ENCODE measurements around the gene ANKS1B.
"Not testable (repeated sequence)": the region's sequence is repeated elsewhere in the genome, so short reads cannot be mapped to it uniquely, and the experiment has no call there.

The ANKS1B gene

GRCh38 chr12:99249543-99249942 is 735.2 kb downstream of the ANKS1B start:
- Histone ChIP-seq H3K4me1 (ENCODE audit: insufficient read depth, low read length, poor library complexity, severe bottlenecking) (no peaks in the 10 kb centered on the region), H3F3A (ENCODE audit: low read depth) (no peaks in the 10 kb centered on the region), H3K4me3 (ENCODE audit: low read length, poor library complexity, severe bottlenecking) (no peak overlapping the region), H3K9ac (ENCODE audit: low read depth, low read length, poor library complexity, severe bottlenecking) (no peak overlapping the region), H2AFZ (ENCODE audit: low read length) (no peak overlapping the region), H3K9me3 (ENCODE audit: insufficient read depth, low read depth, low read length) (no peaks in the 10 kb centered on the region), H4K20me1 (ENCODE audit: insufficient read depth, low read length, poor library complexity, severe bottlenecking) (no peaks in the 10 kb centered on the region), H3K4me2 (ENCODE audit: low read depth, low read length, poor library complexity, severe bottlenecking) (no peak overlapping the region), H3K79me2 (ENCODE audit: insufficient read depth, low read length) (no peaks in the 10 kb centered on the region), H3K36me3 (ENCODE audit: insufficient read depth, low read length) (no peaks in the 10 kb centered on the region), H3K9me2 (replicated peaks; ENCODE audit: low read depth, low read length) (no peaks in the 10 kb centered on the region), H3K27me3 (ENCODE audit: insufficient read depth, low read length, poor library complexity, severe bottlenecking) (no peaks in the 10 kb centered on the region)
- TF ChIP-seq CTCF (conservative IDR thresholded peaks at IDR 0.05; ENCODE audit: low read length) (no peak), EZH2phosphoT487 (IDR thresholded peaks at IDR 0.05; ENCODE audit: borderline replicate concordance) (no peak)

- not testable (repeated sequence) for H2AFZ ChIP-seq (ENCODE audit: low read length); H3K4me3 ChIP-seq (ENCODE audit: low read length, poor library complexity, severe bottlenecking); H3K9me3 ChIP-seq (ENCODE audit: insufficient read depth, low read depth, low read length); H3K9me2 ChIP-seq (replicated peaks; ENCODE audit: low read depth, low read length); H3K9ac ChIP-seq (ENCODE audit: low read depth, low read length, poor library complexity, severe bottlenecking); H3K27me3 ChIP-seq (ENCODE audit: insufficient read depth, low read length, poor library complexity, severe bottlenecking); H3K36me3 ChIP-seq (ENCODE audit: insufficient read depth, low read length); H3K4me2 ChIP-seq (ENCODE audit: low read depth, low read length, poor library complexity, severe bottlenecking); H3F3A ChIP-seq (ENCODE audit: low read depth); H3K4me1 ChIP-seq (ENCODE audit: insufficient read depth, low read length, poor library complexity, severe bottlenecking); H4K20me1 ChIP-seq (ENCODE audit: insufficient read depth, low read length, poor library complexity, severe bottlenecking); H3K79me2 ChIP-seq (ENCODE audit: insufficient read depth, low read length)
Measured at GRCh38 chr12:99237907-99238538, 746.7 kb downstream of the ANKS1B start.

GRCh38 chr12:99235381-99235780 is 749.4 kb downstream of the ANKS1B start:
- no peaks in the 10 kb centered on the region for H3K9me2 ChIP-seq (replicated peaks; ENCODE audit: low read depth, low read length)
- no peak overlapping the region for H2AFZ ChIP-seq (ENCODE audit: low read length)
- H3K27me3 ChIP-seq (ENCODE audit: insufficient read depth, low read length, poor library complexity, severe bottlenecking): no peaks in the 10 kb centered on the region
- no peaks in the 10 kb centered on the region for H3K9me3 ChIP-seq (ENCODE audit: insufficient read depth, low read depth, low read length)
- no peaks in the 10 kb centered on the region for H4K20me1 ChIP-seq (ENCODE audit: insufficient read depth, low read length, poor library complexity, severe bottlenecking)
- no peaks in the 10 kb centered on the region for H3K36me3 ChIP-seq (ENCODE audit: insufficient read depth, low read length)
- no peak overlapping the region for H3K4me2 ChIP-seq (ENCODE audit: low read depth, low read length, poor library complexity, severe bottlenecking)
- TF ChIP-seq EZH2phosphoT487 (IDR thresholded peaks at IDR 0.05; ENCODE audit: borderline replicate concordance): no peak
- TF ChIP-seq CTCF (conservative IDR thresholded peaks at IDR 0.05; ENCODE audit: low read length): no peak
- H3K79me2 ChIP-seq (ENCODE audit: insufficient read depth, low read length): no peaks in the 10 kb centered on the region
- no peaks in the 10 kb centered on the region for H3K4me1 ChIP-seq (ENCODE audit: insufficient read depth, low read length, poor library complexity, severe bottlenecking)
- H3K9ac ChIP-seq (ENCODE audit: low read depth, low read length, poor library complexity, severe bottlenecking): no peak overlapping the region
- H3K4me3 ChIP-seq (ENCODE audit: low read length, poor library complexity, severe bottlenecking): no peak overlapping the region
- H3F3A ChIP-seq (ENCODE audit: low read depth): no peaks in the 10 kb centered on the region

- no peaks in the 10 kb centered on the region for H3K27me3 ChIP-seq (ENCODE audit: insufficient read depth, low read length, poor library complexity, severe bottlenecking)
- H3K9ac ChIP-seq (ENCODE audit: low read depth, low read length, poor library complexity, severe bottlenecking): no peak overlapping the region
- no peaks in the 10 kb centered on the region for H3K36me3 ChIP-seq (ENCODE audit: insufficient read depth, low read length)
- H3F3A ChIP-seq (ENCODE audit: low read depth): no peaks in the 10 kb centered on the region
- no peak for TF ChIP-seq CTCF (conservative IDR thresholded peaks at IDR 0.05; ENCODE audit: low read length)
- no peak for TF ChIP-seq EZH2phosphoT487 (IDR thresholded peaks at IDR 0.05; ENCODE audit: borderline replicate concordance)
- H4K20me1 ChIP-seq (ENCODE audit: insufficient read depth, low read length, poor library complexity, severe bottlenecking): no peaks in the 10 kb centered on the region
- no peaks in the 10 kb centered on the region for H3K79me2 ChIP-seq (ENCODE audit: insufficient read depth, low read length)
- no peak overlapping the region for H2AFZ ChIP-seq (ENCODE audit: low read length)
- no peak overlapping the region for H3K4me2 ChIP-seq (ENCODE audit: low read depth, low read length, poor library complexity, severe bottlenecking)
- no peaks in the 10 kb centered on the region for H3K9me2 ChIP-seq (replicated peaks; ENCODE audit: low read depth, low read length)
- H3K9me3 ChIP-seq (ENCODE audit: insufficient read depth, low read depth, low read length): no peaks in the 10 kb centered on the region
- H3K4me3 ChIP-seq (ENCODE audit: low read length, poor library complexity, severe bottlenecking): no peak overlapping the region
- H3K4me1 ChIP-seq (ENCODE audit: insufficient read depth, low read length, poor library complexity, severe bottlenecking): no peaks in the 10 kb centered on the region
Measured at GRCh38 chr12:99234702-99235101, 750.0 kb downstream of the ANKS1B start.
